GM13976 (cell line): ENCODE data around the gene SPATA25.

Experiments
- DNase-seq: peaks from one replicate; pipeline ENCODE4 v3.0.0; 2012; ENCODE audit warnings: low spot score
- in situ Hi-C: fragments of 300-500 bp; cut with MboI; formaldehyde crosslinking; loops from one replicate; pipeline ENCODE4 v1.12.0; 2022; ENCODE audit warnings: low sequenced_read_pairs, mixed read lengths, inconsistent platforms; ENCODE audit not compliant: unreplicated experiment
- TF ChIP-seq, protein P1 (sequence below): IDR thresholded peaks from 2 replicates; pipeline ENCODE4 v1.5.1; 2012; ENCODE audit warnings: borderline replicate concordance, mild to moderate bottlenecking; ENCODE audit not compliant: insufficient read depth; ENCODE audit errors: extremely low read depth, missing control alignments, control extremely low read depth

The SPATA25 gene

DNA sequence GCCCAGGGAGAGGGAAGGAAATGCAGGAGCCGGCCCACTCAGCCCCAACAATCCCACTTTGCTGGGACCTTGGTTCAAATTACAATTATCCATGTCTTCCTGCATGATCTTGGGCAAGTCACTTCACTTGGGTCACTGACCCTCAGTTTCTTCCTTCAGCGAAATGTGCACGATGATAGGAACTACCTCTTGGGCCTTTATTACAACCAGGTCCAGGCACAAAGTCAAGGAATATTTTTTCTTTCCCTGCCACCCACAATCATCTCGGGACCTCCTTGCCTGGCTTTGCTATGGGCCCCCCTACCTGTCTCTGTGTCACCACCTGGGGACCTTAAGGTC lies 24.9 kb upstream of the SPATA25 start:
- in situ Hi-C loops, result no loop called here
- DNase-seq, result no peak
- TF ChIP-seq, protein P1, sequence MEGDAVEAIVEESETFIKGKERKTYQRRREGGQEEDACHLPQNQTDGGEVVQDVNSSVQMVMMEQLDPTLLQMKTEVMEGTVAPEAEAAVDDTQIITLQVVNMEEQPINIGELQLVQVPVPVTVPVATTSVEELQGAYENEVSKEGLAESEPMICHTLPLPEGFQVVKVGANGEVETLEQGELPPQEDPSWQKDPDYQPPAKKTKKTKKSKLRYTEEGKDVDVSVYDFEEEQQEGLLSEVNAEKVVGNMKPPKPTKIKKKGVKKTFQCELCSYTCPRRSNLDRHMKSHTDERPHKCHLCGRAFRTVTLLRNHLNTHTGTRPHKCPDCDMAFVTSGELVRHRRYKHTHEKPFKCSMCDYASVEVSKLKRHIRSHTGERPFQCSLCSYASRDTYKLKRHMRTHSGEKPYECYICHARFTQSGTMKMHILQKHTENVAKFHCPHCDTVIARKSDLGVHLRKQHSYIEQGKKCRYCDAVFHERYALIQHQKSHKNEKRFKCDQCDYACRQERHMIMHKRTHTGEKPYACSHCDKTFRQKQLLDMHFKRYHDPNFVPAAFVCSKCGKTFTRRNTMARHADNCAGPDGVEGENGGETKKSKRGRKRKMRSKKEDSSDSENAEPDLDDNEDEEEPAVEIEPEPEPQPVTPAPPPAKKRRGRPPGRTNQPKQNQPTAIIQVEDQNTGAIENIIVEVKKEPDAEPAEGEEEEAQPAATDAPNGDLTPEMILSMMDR, result no peak

DNA sequence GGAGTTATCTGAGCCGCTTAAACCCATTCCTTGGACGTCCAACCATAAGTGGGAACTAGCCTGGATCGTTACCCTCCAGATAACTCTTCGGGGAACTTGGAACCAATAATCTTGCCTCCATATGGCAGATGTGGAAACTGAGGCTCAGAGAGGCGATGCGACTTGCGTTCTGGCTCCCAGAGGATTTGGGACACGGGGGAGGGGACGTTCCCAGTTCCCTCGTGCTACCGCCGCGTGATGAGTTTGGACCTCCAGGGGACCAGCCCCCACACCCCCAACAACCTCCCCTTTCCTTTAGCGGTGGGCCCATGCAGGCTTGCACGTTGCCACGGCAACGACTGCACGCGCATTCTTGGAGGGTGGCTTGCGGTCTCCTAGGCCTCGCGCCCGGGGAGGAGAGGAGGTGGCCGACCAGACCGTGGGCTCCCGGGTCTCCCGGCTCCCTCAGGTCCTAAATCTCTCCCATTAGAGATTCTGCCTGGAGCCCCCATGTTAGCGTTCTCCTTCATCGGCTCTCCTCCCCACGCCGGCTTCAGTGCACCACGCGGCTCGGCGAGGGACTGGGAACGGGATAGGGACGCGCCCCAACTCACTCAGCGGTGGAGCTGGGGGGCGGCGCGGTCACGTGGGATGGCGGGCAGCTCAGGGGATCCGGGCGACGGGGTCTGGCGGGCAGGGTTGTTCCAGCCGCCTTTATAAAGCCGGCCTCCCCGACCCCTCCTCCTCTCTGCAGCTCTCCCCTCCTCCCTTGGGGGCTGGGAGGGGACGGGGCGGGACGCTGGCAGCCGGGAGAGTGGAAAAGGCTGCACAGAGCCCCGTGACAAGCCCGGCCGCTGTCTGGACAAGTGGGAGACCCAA lies 24.3 kb upstream of the SPATA25 start, which contains the start of gene PLTP:
PLTP (minus strand) TSS at position 670 of the 858 bp plus-strand sequence. CDS start 703 bp downstream, outside the sequence.
- peak; percentile 63 for DNase-seq
- in situ Hi-C loops, result no loop called here
- TF ChIP-seq, protein P1, result no peak

DNA sequence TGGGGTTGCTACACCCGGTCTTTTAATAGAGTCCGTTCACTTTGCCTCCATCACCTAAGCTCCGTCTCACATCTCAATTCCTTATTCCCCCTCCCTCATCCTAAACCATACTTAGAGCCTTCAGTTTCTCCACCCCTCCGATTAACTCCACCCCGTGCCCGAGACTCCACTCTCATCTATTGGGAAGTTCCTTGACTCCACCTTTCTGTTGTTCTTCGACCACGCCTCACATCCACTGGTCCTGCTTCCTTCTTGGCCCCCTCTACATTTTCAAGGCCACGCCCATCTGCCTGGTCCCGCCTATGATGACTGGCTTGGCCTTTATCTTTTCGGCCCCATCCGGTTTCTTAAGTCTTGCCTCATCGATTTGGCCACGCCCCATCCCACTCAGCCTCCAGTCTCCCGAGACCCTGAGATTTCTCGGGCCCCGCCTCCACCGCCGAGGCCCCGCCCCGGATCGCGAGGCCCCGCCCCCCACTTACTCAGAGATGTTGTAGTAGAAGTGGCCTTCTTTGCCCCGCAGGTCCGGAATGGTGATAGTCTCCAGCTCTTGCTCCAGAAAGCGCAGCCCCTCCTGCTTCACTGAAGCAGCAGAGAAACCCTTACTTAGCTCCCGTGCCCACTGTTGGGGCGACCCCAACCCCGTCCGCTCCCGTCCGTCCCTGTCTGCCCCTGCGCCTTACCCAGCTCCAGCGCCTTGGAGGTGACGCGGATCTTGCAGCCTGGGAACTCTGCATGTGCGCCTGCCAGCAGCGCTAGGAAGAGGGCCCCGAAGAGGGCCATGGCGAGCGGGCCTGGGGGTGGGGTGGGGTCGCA lies 23.5 kb upstream of the SPATA25 start:
- in situ Hi-C loops, result no loop called here
- peak; percentile 100 for DNase-seq

GRCh38 chr20:45909817-45910669 lies 22.6 kb upstream of the SPATA25 start:
- in situ Hi-C loops, result no loop called here
- no peak for DNase-seq
- TF ChIP-seq, protein P1, result no peak

More for the DNA sequence above, 23.5 kb upstream of the SPATA25 start:
- TF ChIP-seq, protein P1, result no peak

- TF ChIP-seq, protein P1, result no peak
- DNase-seq, result no peak
- in situ Hi-C loops, result no loop called here
These were observed 21.9 kb upstream of the SPATA25 start for GRCh38 chr20:45909336-45909808.

- DNase-seq, result no peak
- TF ChIP-seq, protein P1, result no peak
- in situ Hi-C loops, result no loop called here
These were observed 20.7 kb upstream of the SPATA25 start for GRCh38 chr20:45908084-45908483.
